Gastroesophageal sphincter (tissue), 3 donors: ENCODE measurements around the gene MEGF8.

Experiments
- EP300 ChIP-seq: sonication (generic); formaldehyde crosslinking; IDR thresholded peaks from one replicate; pipeline ENCODE4 v1.6.1; 2017; ENCODE audit warnings: antibody characterized with exemption, mild to moderate bottlenecking
- POLR2A ChIP-seq, 2 donors: fragments of 450-650 bp; IDR thresholded peaks; one replicate each; pipeline ENCODE4 v1.6.1; 2017; ENCODE audit warnings: antibody characterized with exemption in 2 of 2, mild to moderate bottlenecking in 2 of 2, moderate library complexity in 1 of 2
- POLR2AphosphoS5 ChIP-seq: sonication (generic); formaldehyde crosslinking; IDR thresholded peaks from one replicate; pipeline ENCODE4 v1.6.1; 2017; ENCODE audit warnings: antibody characterized with exemption
- TF ChIP-seq, protein P1 (sequence below), 4 experiments: fragments of 200-600 bp in 2 of 4; fragments of 450-650 bp in 2 of 4; sonication (generic) in 1 of 4; IDR thresholded peaks; one replicate each; pipeline ENCODE4 v1.5.1; 2017 to 2019; ENCODE audit warnings: antibody characterized with exemption in 4 of 4, mild to moderate bottlenecking in 2 of 4, moderate library complexity in 2 of 4

DNA sequence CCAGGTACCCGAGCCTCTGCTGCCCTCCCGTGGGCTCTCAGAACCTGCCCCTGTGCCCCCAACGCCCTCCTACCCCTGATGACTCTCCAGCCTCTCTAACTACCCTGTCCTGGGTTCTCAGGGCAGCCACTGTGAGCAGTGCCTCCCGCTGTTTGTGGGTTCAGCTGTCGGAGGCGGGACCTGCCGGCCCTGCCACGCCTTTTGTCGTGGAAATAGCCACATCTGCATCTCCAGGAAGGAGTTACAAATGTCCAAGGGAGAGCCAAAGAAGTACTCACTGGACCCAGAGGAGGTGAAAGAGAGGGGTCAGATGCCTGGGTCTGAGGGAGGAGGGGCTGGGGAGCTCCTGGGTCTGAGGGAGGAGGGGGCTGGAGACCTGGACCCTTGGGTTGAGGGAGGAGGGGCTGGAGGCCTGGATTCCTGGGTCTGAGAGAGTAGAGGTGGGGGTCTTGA, 44.7 kb downstream of the MEGF8 start:
- TF ChIP-seq, protein P1, sequence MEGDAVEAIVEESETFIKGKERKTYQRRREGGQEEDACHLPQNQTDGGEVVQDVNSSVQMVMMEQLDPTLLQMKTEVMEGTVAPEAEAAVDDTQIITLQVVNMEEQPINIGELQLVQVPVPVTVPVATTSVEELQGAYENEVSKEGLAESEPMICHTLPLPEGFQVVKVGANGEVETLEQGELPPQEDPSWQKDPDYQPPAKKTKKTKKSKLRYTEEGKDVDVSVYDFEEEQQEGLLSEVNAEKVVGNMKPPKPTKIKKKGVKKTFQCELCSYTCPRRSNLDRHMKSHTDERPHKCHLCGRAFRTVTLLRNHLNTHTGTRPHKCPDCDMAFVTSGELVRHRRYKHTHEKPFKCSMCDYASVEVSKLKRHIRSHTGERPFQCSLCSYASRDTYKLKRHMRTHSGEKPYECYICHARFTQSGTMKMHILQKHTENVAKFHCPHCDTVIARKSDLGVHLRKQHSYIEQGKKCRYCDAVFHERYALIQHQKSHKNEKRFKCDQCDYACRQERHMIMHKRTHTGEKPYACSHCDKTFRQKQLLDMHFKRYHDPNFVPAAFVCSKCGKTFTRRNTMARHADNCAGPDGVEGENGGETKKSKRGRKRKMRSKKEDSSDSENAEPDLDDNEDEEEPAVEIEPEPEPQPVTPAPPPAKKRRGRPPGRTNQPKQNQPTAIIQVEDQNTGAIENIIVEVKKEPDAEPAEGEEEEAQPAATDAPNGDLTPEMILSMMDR (IDR thresholded peaks at IDR 0.05), result no peak
- TF ChIP-seq POLR2A (IDR thresholded peaks at IDR 0.05) (no peak), POLR2AphosphoS5 (no peak), EP300 (no peak)
